Mononuclear cell (primary cell): ENCODE measurements around the gene ZNF134. TPM values are rescaled to one million over a fixed set of nuclear protein-coding genes. Genes with fewer than 3 reads are reported as not detected.

Source experiments
- H3K27me3 ChIP-seq: 2 replicates; pipeline ENCODE4 v1.6.0; 2011; ENCODE audit warnings: low read length, control low read depth; ENCODE audit not compliant: insufficient read depth
- H3K4me1 ChIP-seq: 2 replicates; pipeline ENCODE4 v1.5.1; 2011; ENCODE audit warnings: mild to moderate bottlenecking, low read length, control low read depth; ENCODE audit not compliant: insufficient read depth
- H3K4me3 ChIP-seq: 2 replicates; pipeline ENCODE4 v1.5.1; 2011; ENCODE audit warnings: mild to moderate bottlenecking, low read length, moderate library complexity
- H3K9me3 ChIP-seq: 2 replicates; pipeline ENCODE4 v1.5.1; 2011; ENCODE audit warnings: low read depth, mild to moderate bottlenecking, control low read depth, low read length
- total RNA-seq: library from RNA; depleted of rRNA; stranded (reverse); fragments of >200 nt; gene quantifications from one replicate; pipeline ENCODE4 v1.2.3, GENCODE V29; 2012

Gene ZNF134
- 36.8 TPM for total RNA-seq

- H3K9me3 ChIP-seq = peaks cover 42% of the 10 kb centered on the region
- peak within 1 kb of the TSS; percentile 83 for H3K4me3 ChIP-seq
- peaks cover 14% of the 10 kb centered on the region for H3K4me1 ChIP-seq
- no peaks in the 10 kb centered on the region for H3K27me3 ChIP-seq
Observed at GRCh38 chr19:57613941-57614743, at the start of gene ZNF134. ZNF134 (plus strand) TSS chr19:57614242; CDS start chr19:57619469, 5,227 bp downstream.

- no peak overlapping the region for H3K4me3 ChIP-seq
- H3K9me3 ChIP-seq = peaks cover 68% of the 10 kb centered on the region
- H3K4me1 ChIP-seq = no peaks in the 10 kb centered on the region
- peaks cover 2% of the 10 kb centered on the region for H3K27me3 ChIP-seq
Observed at GRCh38 chr19:57566396-57567265, 47.4 kb upstream of the ZNF134 start.

GRCh38 chr19:57570707-57571106, 43.3 kb upstream of the ZNF134 start:
- Histone ChIP-seq H3K27me3 (no peaks in the 10 kb centered on the region), H3K4me1 (no peaks in the 10 kb centered on the region), H3K4me3 (no peak overlapping the region), H3K9me3 (peaks cover 90% of the 10 kb centered on the region)

GRCh38 chr19:57572415-57572947, 41.6 kb upstream of the ZNF134 start:
- no peaks in the 10 kb centered on the region for H3K4me1 ChIP-seq
- H3K4me3 ChIP-seq = no peak overlapping the region
- peaks cover 72% of the 10 kb centered on the region for H3K9me3 ChIP-seq
- no peaks in the 10 kb centered on the region for H3K27me3 ChIP-seq

GRCh38 chr19:57576661-57577060, 37.4 kb upstream of the ZNF134 start:
- Histone ChIP-seq H3K9me3 (peaks cover 41% of the 10 kb centered on the region), H3K4me3 (no peak overlapping the region), H3K27me3 (no peaks in the 10 kb centered on the region), H3K4me1 (peaks cover 16% of the 10 kb centered on the region)

GRCh38 chr19:57578487-57579205, 35.4 kb upstream of the ZNF134 start, which contains the start of gene ZNF416:
ZNF416 (minus strand) TSS chr19:57578911; CDS start chr19:57578704, 207 bp downstream.
- peaks cover 21% of the 10 kb centered on the region for H3K9me3 ChIP-seq
- no peaks in the 10 kb centered on the region for H3K27me3 ChIP-seq
- H3K4me1 ChIP-seq = peaks cover 23% of the 10 kb centered on the region
- peak within 1 kb of the TSS; percentile 71 for H3K4me3 ChIP-seq

GRCh38 chr19:57583104-57583520, 30.9 kb upstream of the ZNF134 start:
- Histone ChIP-seq H3K9me3 (peaks cover 15% of the 10 kb centered on the region), H3K4me3 (no peak overlapping the region), H3K27me3 (no peaks in the 10 kb centered on the region), H3K4me1 (peaks cover 26% of the 10 kb centered on the region)

- Histone ChIP-seq H3K4me3 (peak within 1 kb of the TSS; percentile 44), H3K27me3 (no peaks in the 10 kb centered on the region), H3K9me3 (peaks cover 22% of the 10 kb centered on the region), H3K4me1 (peaks cover 22% of the 10 kb centered on the region)
Observed at GRCh38 chr19:57583521-57584416, 30.3 kb upstream of the ZNF134 start, which contains the start of gene ZIK1. ZIK1 (plus strand) TSS chr19:57584145; CDS start chr19:57584357, 212 bp downstream.

- H3K9me3 ChIP-seq = peaks cover 60% of the 10 kb centered on the region
- peaks cover 16% of the 10 kb centered on the region for H3K4me1 ChIP-seq
- H3K4me3 ChIP-seq = no peak overlapping the region
- H3K27me3 ChIP-seq = no peaks in the 10 kb centered on the region
Observed at GRCh38 chr19:57587529-57587928, 26.5 kb upstream of the ZNF134 start.

GRCh38 chr19:57599377-57599760, 14.7 kb upstream of the ZNF134 start:
- H3K27me3 ChIP-seq = no peaks in the 10 kb centered on the region
- peak overlapping the region; percentile 56 for H3K4me3 ChIP-seq
- peaks cover 14% of the 10 kb centered on the region for H3K9me3 ChIP-seq
- H3K4me1 ChIP-seq = peaks cover 9% of the 10 kb centered on the region

- no peaks in the 10 kb centered on the region for H3K27me3 ChIP-seq
- H3K4me1 ChIP-seq = peaks cover 9% of the 10 kb centered on the region
- peaks cover 19% of the 10 kb centered on the region for H3K9me3 ChIP-seq
- H3K4me3 ChIP-seq = peak within 1 kb of the TSS; percentile 56
Observed at GRCh38 chr19:57599761-57600383, 14.2 kb upstream of the ZNF134 start, which contains the start of gene ZNF530. ZNF530 (plus strand) TSS chr19:57599885; CDS start chr19:57604346, 4,461 bp downstream.

GRCh38 chr19:57606931-57607330, 7.1 kb upstream of the ZNF134 start:
- no peak overlapping the region for H3K4me3 ChIP-seq
- no peaks in the 10 kb centered on the region for H3K4me1 ChIP-seq
- H3K27me3 ChIP-seq = no peaks in the 10 kb centered on the region
- peaks cover 51% of the 10 kb centered on the region for H3K9me3 ChIP-seq

- no peak overlapping the region for H3K4me3 ChIP-seq
- H3K27me3 ChIP-seq = no peaks in the 10 kb centered on the region
- H3K9me3 ChIP-seq = peaks cover 36% of the 10 kb centered on the region
- peaks cover 14% of the 10 kb centered on the region for H3K4me1 ChIP-seq
Observed at GRCh38 chr19:57611113-57611512, 2.9 kb upstream of the ZNF134 start.
